ENCODE results near the gene ITPR1.
A peak's percentile ranks its signal among the peaks of the same experiment; 100 is the strongest.

ITPR1 gene

DNA sequence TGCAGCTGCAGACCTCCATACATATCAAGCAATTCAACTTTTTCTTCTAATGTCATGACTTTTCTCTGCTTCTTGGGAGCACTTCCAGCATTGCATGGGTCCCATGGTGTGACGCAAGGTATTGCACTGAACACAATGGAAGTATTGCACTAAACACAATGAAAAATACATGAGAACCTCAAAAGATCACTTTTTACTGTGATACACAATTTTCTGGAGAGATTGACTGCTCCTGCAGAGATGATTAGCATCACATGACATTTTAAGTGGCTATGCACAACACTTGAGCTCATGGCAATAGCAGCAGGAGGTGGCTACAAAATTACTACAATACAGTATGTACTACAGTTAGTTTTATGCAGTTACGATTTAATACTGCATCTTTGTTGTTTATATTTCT lies 372.6 kb downstream of the ITPR1 start:
- no peak overlapping the region for H3K4me3 ChIP-seq (ENCODE audit: insufficient read depth in 1 of 2, low read depth in 1 of 2, low read length in 2 of 2)
- no peak overlapping the region for H4K91ac ChIP-seq (ENCODE audit: low read length)
- H2AK5ac ChIP-seq (ENCODE audit: low read length, severe bottlenecking): no peak overlapping the region
- no peak overlapping the region for H4K8ac ChIP-seq (ENCODE audit: low read length)
- H3K4me1 ChIP-seq (ENCODE audit: control insufficient read depth, insufficient read depth, low read depth, low read length): peaks cover 8% of the 10 kb centered on the region
- H3K27me3 ChIP-seq (ENCODE audit: control insufficient read depth in 1 of 2, insufficient read depth in 1 of 2, low read length in 2 of 2): no peaks in the 10 kb centered on the region
- no peaks in the 10 kb centered on the region for H3K79me1 ChIP-seq (replicated peaks; ENCODE audit: low read length, poor library complexity, severe bottlenecking)
- H3K18ac ChIP-seq (ENCODE audit: low read depth in 1 of 2, low read length in 2 of 2): no peak overlapping the region
- no peak overlapping the region for H3K14ac ChIP-seq (ENCODE audit: low read length in 2 of 2)
- peaks cover 0 to 9% of the 10 kb centered on the region in 2 experiments for H3K36me3 ChIP-seq (ENCODE audit: control insufficient read depth in 1 of 2, insufficient read depth in 2 of 2, low read depth in 1 of 2, low read length in 2 of 2)
- H2AFZ ChIP-seq (ENCODE audit: low read depth, low read length): no peak overlapping the region
- H2BK5ac ChIP-seq (ENCODE audit: low read depth, low read length, poor library complexity, severe bottlenecking): no peak overlapping the region
- DNase-seq: no peak
- no peak overlapping the region for H3K9ac ChIP-seq (ENCODE audit: low read length)
- no peak overlapping the region for H2BK12ac ChIP-seq (ENCODE audit: low read length in 2 of 2)
- H3K4me2 ChIP-seq (ENCODE audit: low read length, poor library complexity, severe bottlenecking): no peak overlapping the region
- H3K27ac ChIP-seq (ENCODE audit: low read length, poor library complexity, severe bottlenecking): no peak overlapping the region
- H2BK15ac ChIP-seq (ENCODE audit: low read depth, poor library complexity, severe bottlenecking): no peak overlapping the region
- H3K4ac ChIP-seq (ENCODE audit: low read depth in 1 of 2, low read length in 2 of 2): no peak overlapping the region
- 87% methylated on average over 1 of the region's 2 CpGs for WGBS
- no peak overlapping the region for H2BK120ac ChIP-seq (ENCODE audit: low read depth, low read length)
- H3K9me3 ChIP-seq (ENCODE audit: control insufficient read depth, low read length): peaks cover 10% of the 10 kb centered on the region
- H3K23ac ChIP-seq (ENCODE audit: low read length in 2 of 2): no peak overlapping the region

DNA sequence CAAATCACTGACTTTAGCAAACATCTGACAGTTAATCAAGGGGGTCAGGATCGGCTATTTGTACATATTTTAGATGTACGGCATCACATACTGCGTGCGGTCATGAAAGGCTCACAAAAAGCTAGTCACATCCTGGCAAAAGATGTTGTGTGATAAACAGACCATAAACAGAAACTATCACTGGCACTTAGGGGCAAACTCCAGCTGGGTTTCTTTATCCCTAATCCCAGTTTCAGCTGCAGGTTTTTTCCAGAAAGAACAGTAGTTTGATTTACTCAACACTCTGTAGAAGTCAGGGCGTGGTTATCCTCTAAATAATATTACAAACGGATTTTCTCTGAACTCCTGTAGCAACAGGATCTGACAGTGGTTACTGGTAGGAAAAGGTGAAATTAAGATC lies 373.7 kb downstream of the ITPR1 start:
- peak overlapping the region in 1 of 2 experiments; percentile 9 for H3K18ac ChIP-seq (ENCODE audit: low read depth in 1 of 2, low read length in 2 of 2)
- no peak overlapping the region for H2AK5ac ChIP-seq (ENCODE audit: low read length, severe bottlenecking)
- 88% methylated on average over 4 of the region's 6 CpGs for WGBS
- no peak overlapping the region for H3K4ac ChIP-seq (ENCODE audit: low read depth in 1 of 2, low read length in 2 of 2)
- H3K36me3 ChIP-seq (ENCODE audit: control insufficient read depth in 1 of 2, insufficient read depth in 2 of 2, low read depth in 1 of 2, low read length in 2 of 2): peaks cover 0 to 9% of the 10 kb centered on the region in 2 experiments
- no peak overlapping the region for H3K14ac ChIP-seq (ENCODE audit: low read length in 2 of 2)
- H4K91ac ChIP-seq (ENCODE audit: low read length): no peak overlapping the region
- no peak overlapping the region for H2AFZ ChIP-seq (ENCODE audit: low read depth, low read length)
- H2BK120ac ChIP-seq (ENCODE audit: low read depth, low read length): no peak overlapping the region
- no peak overlapping the region for H4K8ac ChIP-seq (ENCODE audit: low read length)
- no peak overlapping the region for H3K4me2 ChIP-seq (ENCODE audit: low read length, poor library complexity, severe bottlenecking)
- H3K23ac ChIP-seq (ENCODE audit: low read length in 2 of 2): no peak overlapping the region
- peak overlapping the region; percentile 91 for H3K9ac ChIP-seq (ENCODE audit: low read length)
- peaks cover 8% of the 10 kb centered on the region for H3K4me1 ChIP-seq (ENCODE audit: control insufficient read depth, insufficient read depth, low read depth, low read length)
- H2BK5ac ChIP-seq (ENCODE audit: low read depth, low read length, poor library complexity, severe bottlenecking): no peak overlapping the region
- H3K27me3 ChIP-seq (ENCODE audit: control insufficient read depth in 1 of 2, insufficient read depth in 1 of 2, low read length in 2 of 2): no peaks in the 10 kb centered on the region
- DNase-seq: peak; percentile 77
- no peak overlapping the region for H3K27ac ChIP-seq (ENCODE audit: low read length, poor library complexity, severe bottlenecking)
- no peak overlapping the region for H2BK15ac ChIP-seq (ENCODE audit: low read depth, poor library complexity, severe bottlenecking)
- peaks cover 2% of the 10 kb centered on the region for H3K9me3 ChIP-seq (ENCODE audit: control insufficient read depth, low read length)
- H3K4me3 ChIP-seq (ENCODE audit: insufficient read depth in 1 of 2, low read depth in 1 of 2, low read length in 2 of 2): no peak overlapping the region
- peak overlapping the region in 1 of 2 experiments; percentile 84 for H2BK12ac ChIP-seq (ENCODE audit: low read length in 2 of 2)
- H3K79me1 ChIP-seq (replicated peaks; ENCODE audit: low read length, poor library complexity, severe bottlenecking): no peaks in the 10 kb centered on the region

DNA sequence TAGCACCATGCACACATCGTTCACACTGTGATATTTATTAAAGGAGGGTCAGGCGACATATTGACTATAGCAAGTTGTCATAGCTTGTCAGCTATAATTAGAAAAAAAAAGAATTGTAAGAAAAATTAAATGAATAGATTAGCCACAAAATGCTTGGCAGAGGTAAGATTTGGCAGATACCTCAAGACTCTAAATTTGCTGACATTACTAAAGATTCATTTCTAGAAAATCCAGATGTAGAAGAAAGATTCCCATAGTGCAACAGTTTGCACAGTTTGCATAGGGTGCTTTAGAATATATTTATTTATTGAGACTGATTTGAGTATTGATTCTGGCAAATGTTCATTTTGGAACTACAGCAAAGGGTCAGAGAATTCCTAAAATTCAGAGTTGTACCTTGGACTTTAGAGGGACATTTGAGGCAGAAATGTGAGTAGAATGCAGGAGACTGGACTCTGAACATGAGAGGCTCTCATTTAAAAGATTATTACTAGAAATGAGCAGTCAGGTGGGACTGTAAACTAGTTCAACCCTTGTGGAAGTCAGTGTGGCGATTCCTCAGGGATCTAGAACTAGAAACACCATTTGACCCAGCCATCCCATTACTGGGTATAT lies 384.1 kb downstream of the ITPR1 start:
- WGBS: no CpG with 5 or more reads among the region's 3 CpGs
- H3K36me3 ChIP-seq (ENCODE audit: control insufficient read depth in 1 of 2, insufficient read depth in 2 of 2, low read depth in 1 of 2, low read length in 2 of 2): no peaks in the 10 kb centered on the region
- no peak overlapping the region for H2BK120ac ChIP-seq (ENCODE audit: low read depth, low read length)
- no peak overlapping the region for H3K18ac ChIP-seq (ENCODE audit: low read depth in 1 of 2, low read length in 2 of 2)
- no peaks in the 10 kb centered on the region for H3K4me1 ChIP-seq (ENCODE audit: control insufficient read depth, insufficient read depth, low read depth, low read length)
- no peak overlapping the region for H3K4me2 ChIP-seq (ENCODE audit: low read length, poor library complexity, severe bottlenecking)
- H2BK15ac ChIP-seq (ENCODE audit: low read depth, poor library complexity, severe bottlenecking): no peak overlapping the region
- H3K27me3 ChIP-seq (ENCODE audit: control insufficient read depth in 1 of 2, insufficient read depth in 1 of 2, low read length in 2 of 2): no peaks in the 10 kb centered on the region
- no peak overlapping the region for H3K27ac ChIP-seq (ENCODE audit: low read length, poor library complexity, severe bottlenecking)
- no peak overlapping the region for H2AFZ ChIP-seq (ENCODE audit: low read depth, low read length)
- no peak overlapping the region for H3K9ac ChIP-seq (ENCODE audit: low read length)
- H2AK5ac ChIP-seq (ENCODE audit: low read length, severe bottlenecking): no peak overlapping the region
- H3K14ac ChIP-seq (ENCODE audit: low read length in 2 of 2): no peak overlapping the region
- H2BK5ac ChIP-seq (ENCODE audit: low read depth, low read length, poor library complexity, severe bottlenecking): no peak overlapping the region
- H2BK12ac ChIP-seq (ENCODE audit: low read length in 2 of 2): no peak overlapping the region
- no peak overlapping the region for H3K4ac ChIP-seq (ENCODE audit: low read depth in 1 of 2, low read length in 2 of 2)
- no peak overlapping the region for H4K91ac ChIP-seq (ENCODE audit: low read length)
- no peaks in the 10 kb centered on the region for H3K79me1 ChIP-seq (replicated peaks; ENCODE audit: low read length, poor library complexity, severe bottlenecking)
- no peak overlapping the region for H4K8ac ChIP-seq (ENCODE audit: low read length)
- no peak overlapping the region for H3K4me3 ChIP-seq (ENCODE audit: insufficient read depth in 1 of 2, low read depth in 1 of 2, low read length in 2 of 2)
- no peak overlapping the region for H3K23ac ChIP-seq (ENCODE audit: low read length in 2 of 2)
- no peak for DNase-seq
- H3K9me3 ChIP-seq (ENCODE audit: control insufficient read depth, low read length): no peaks in the 10 kb centered on the region

DNA sequence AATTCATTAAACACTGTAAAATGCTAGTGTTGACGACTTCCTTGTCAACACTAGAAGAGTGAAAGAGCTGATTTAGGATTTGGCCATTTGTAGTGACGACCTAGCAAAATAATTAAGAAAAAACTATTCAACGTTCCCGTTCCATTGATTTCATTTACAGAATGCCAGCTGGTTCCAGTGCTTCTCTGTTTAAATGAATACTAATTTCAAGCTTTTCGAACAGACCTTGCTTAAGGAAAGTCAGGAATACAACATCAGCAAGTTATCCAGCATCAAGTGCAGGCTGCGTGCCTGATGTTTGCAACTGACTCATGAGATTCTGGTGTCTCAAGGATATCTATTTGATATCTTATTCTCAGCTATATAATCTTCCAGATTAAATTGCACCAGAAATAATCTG lies 387.7 kb downstream of the ITPR1 start:
- DNase-seq: no peak
- Histone ChIP-seq H4K8ac (ENCODE audit: low read length) (no peak overlapping the region), H3K4me2 (ENCODE audit: low read length, poor library complexity, severe bottlenecking) (no peak overlapping the region), H2AFZ (ENCODE audit: low read depth, low read length) (no peak overlapping the region), H3K4me1 (ENCODE audit: control insufficient read depth, insufficient read depth, low read depth, low read length) (no peaks in the 10 kb centered on the region), H3K18ac (ENCODE audit: low read depth in 1 of 2, low read length in 2 of 2) (no peak overlapping the region), H2BK15ac (ENCODE audit: low read depth, poor library complexity, severe bottlenecking) (no peak overlapping the region), H3K27ac (ENCODE audit: low read length, poor library complexity, severe bottlenecking) (no peak overlapping the region), H2BK12ac (ENCODE audit: low read length in 2 of 2) (no peak overlapping the region), H3K4me3 (ENCODE audit: insufficient read depth in 1 of 2, low read depth in 1 of 2, low read length in 2 of 2) (no peak overlapping the region), H3K23ac (ENCODE audit: low read length in 2 of 2) (no peak overlapping the region), H3K27me3 (ENCODE audit: control insufficient read depth in 1 of 2, insufficient read depth in 1 of 2, low read length in 2 of 2) (no peaks in the 10 kb centered on the region), H2BK5ac (ENCODE audit: low read depth, low read length, poor library complexity, severe bottlenecking) (no peak overlapping the region), H3K14ac (ENCODE audit: low read length in 2 of 2) (no peak overlapping the region), H3K4ac (ENCODE audit: low read depth in 1 of 2, low read length in 2 of 2) (no peak overlapping the region), H2BK120ac (ENCODE audit: low read depth, low read length) (no peak overlapping the region), H2AK5ac (ENCODE audit: low read length, severe bottlenecking) (no peak overlapping the region), H3K79me1 (replicated peaks; ENCODE audit: low read length, poor library complexity, severe bottlenecking) (no peaks in the 10 kb centered on the region), H3K36me3 (ENCODE audit: control insufficient read depth in 1 of 2, insufficient read depth in 2 of 2, low read depth in 1 of 2, low read length in 2 of 2) (no peaks in the 10 kb centered on the region), H3K9ac (ENCODE audit: low read length) (no peak overlapping the region), H3K9me3 (ENCODE audit: control insufficient read depth, low read length) (no peaks in the 10 kb centered on the region), H4K91ac (ENCODE audit: low read length) (no peak overlapping the region)
- WGBS: 94% methylated on average over 5 of the region's 6 CpGs

Data from mesenchymal stem cell (in vitro differentiated cells and primary cell).